ENCODE results near the gene UPK2.
A peak's percentile ranks its signal among the peaks of the same experiment; 100 is the strongest.

The UPK2 gene

GRCh38 chr11:118956094-118956846, at the start of gene UPK2:
UPK2 (plus strand) TSS chr11:118956298; CDS start chr11:118956351, 53 bp downstream.
- DNase-seq: no peak

DNA sequence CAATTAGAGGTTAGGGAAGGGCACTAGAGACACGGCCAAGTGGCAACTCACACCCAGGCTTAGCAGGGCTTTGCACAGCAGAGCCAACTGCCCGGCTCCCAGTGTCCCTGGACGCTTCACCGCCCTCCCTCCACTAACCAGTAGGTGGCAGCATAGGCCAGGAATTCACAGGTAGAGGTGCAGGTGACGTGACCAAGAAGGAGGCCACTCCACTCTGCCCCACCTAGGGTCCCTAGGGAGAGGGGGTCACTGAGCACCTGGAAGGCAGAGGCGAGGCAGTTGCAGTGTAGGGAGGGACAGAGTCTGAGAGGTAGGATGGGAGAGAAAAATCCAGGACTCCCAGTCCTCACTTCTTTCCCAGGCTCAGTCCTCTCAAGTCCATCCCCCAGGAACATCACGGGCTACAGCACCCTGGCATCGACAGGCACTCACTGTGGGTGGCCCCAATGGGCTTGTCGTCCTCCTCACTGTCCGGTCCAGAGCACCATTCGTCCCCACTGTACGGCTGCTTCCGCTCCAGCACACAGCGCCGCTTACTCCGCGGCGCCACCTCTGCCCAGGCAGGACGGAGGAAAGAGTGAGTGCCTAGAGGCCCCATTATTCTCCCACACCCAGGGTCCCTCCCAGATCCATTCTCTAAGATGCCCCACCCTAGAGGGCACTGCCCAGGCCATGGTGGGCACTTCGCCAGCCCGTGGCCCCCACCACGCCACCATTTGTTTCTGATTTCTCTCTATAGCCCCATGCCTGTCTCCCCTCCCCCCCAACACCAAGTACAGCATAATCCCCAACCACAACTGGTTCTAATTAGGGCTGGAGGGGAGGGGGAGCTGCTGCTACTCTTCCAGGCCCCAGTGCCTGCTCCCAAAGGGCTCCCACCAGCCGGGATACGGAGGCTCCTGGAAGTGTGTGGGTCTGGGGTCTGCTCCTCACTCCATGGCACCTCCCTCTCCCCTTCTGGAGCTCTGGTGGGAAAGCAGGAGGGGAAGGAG, 48.8 kb upstream of the UPK2 start:
- peak; percentile 44 for DNase-seq

- DNase-seq: no peak
Observed at GRCh38 chr11:118908264-118908663, 47.8 kb upstream of the UPK2 start.

DNA sequence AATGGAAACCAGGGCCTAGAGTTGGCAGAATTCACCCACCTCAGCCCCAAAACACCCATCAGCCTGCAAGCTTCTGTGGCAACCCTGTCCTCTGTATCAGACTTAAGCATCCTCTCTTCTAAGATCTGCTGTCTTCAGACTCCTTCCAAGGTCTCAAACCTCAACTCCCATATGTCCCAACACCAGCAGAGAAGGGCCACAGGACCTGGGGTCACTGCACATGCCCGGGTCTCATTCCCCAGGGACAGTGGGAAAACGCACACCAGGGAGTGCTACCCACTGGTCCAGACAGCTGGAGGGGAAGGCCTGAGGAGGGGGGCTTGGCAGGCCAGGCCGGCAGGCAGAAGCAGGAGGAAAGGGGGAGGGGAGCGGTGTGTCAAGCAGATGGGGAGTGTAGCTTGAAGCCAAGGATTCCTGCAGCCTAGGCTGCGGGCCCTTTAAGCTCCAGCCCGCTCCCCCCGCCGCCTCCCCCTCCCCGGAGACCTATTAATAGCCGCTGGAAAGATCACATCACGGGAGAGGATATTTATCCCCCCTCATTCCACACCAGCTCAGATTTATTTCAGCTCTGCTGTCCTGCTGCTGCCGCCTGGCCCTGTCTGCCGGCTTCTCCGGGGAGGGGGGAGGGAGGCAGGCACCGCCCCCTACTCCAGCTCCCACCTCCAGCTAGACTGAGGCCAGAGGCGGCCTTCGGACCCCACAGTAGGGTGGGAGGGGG, 47.0 kb upstream of the UPK2 start:
- DNase-seq: peak; percentile 30

DNA sequence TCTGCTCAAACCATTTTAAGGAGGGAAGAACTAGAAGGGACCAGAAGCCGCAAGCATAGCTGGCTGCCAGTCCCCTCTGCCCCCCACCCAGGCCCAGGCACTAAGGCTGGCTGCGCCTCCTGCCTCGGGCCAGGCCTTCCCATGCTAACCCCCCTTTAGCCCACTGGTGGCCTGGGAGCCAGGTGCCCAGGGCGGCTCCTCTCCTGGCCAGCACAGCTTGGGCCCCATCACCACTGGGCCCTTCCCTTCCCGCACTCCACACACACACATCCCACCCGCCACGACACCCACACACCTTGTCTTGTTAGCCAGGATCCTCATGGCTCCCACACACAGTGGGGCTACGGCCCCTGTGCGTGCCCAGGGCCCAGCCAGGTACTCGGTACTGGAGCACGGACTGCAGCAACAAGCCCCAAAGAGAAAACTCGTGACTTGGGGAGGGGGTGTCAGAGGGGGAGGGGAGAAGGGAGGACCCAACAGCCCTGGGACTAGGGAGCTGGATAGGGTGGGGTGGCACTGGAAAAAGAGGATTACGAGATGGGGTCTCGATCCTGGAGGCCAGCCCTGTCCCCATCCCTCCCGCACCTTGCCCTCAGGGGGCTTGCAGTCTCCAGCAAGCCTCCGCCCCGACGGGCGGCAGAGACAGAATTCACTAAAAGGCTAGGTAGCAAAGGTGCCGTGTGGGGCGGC, 46.3 kb upstream of the UPK2 start:
- no peak for DNase-seq

- DNase-seq: no peak
Observed at GRCh38 chr11:118910309-118911112, 45.6 kb upstream of the UPK2 start.

DNA sequence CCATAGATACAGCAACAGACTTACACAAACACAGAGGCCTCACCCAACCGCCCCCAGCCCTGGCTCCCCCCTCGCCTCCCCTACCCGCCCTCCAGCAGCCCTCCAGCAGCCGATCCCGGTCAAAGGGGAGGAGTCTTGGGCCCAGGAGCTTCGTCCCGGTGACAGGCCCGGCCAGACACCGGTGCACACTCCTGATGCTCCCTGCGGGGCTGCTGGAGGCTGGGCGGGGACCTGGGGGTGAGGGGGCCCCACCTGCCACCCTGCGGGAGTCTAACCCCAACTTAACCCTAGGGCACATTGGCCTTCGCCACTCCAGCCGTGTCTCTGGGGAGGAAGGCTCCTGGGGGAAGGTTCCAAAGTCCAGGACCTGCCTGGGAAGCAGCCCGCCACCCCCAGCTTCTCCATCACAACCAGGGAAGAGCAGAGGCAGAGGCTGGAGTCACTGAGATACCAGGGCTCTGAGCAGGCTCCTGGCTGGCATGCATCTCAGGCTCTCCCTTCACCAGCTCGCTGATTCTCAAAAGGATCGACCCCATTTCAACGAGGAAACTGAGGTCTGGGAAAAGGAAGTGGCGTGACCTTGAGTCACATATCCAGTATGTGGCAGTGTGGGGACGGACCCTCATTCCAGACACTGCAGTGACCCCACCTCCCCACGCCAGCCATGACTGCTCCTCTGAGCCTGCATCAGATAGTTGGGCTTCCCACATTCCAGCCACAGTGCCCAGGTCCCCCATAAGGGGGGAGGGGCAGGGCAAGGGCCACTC, 44.8 kb upstream of the UPK2 start:
- DNase-seq: no peak

GRCh38 chr11:118911880-118912741, 44.0 kb upstream of the UPK2 start:
- DNase-seq: no peak

DNA sequence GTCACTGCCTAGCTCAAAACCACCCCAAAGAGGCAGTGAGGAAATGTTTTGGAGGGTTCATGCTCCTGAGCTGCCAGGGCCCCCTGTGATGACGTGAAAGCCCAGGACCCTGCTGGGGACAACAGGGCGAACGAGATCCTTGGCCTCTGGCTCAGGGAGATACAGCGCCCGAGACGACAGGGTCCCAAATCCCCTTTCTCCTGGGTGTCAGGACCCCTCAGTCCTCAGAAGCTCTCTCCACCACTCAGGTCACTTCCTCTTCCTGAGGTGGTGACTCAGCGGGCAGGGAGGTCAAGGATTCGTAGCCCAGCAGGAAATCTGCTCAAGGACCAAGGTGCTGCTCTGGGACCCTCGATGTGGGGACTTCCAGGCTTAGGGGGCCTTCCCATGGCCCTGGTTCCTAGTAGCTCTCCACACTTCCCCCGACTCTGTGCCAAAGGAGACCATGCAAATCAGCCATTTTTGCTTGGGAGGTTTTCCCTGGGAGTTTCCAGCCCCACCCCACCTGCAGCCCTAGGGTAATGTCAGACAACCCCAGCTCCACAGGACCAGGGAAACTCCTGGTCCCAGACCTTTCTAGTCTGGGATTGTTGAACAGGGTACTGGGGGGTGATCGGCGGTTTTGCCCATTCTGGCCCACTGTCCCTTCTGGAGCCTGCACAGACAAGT, 43.2 kb upstream of the UPK2 start:
- no peak for DNase-seq

DNA sequence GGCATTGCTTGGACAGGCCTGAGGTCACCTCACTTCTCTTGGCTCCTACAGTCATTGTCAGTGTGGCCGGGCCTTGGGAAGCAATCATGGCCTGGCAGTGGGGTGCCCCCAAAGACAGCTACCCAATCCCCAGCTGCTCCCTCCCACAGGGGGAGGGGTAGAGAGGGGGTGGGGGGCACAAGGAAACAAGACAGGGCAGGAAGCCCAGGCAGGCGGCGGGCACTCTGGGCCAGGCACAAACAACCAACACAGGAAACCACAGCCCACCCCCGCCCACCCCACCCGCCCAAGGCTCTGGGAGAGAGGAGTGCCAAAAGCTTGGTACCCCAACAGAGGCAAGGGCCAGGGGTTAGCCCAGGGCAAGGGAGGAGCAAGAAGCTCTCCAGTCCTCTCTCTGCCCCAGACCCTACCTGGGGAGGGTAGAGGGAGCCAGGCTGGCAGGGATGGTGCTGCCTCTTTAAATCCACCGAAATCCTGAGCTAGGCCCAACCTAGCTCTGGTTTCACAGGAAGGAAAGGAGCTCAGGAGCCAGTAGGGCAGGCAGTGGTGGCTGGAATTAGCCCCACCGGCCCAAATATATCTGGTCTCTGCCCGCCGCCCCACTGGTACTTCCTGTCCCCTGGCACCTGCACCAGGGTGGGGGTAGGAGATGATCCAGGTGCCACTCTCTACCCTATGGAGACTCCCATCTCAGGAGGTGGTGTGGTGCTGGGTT, 42.5 kb upstream of the UPK2 start:
- no peak for DNase-seq

- DNase-seq: no peak
Observed at GRCh38 chr11:118914178-118914918, 41.8 kb upstream of the UPK2 start.

DNA sequence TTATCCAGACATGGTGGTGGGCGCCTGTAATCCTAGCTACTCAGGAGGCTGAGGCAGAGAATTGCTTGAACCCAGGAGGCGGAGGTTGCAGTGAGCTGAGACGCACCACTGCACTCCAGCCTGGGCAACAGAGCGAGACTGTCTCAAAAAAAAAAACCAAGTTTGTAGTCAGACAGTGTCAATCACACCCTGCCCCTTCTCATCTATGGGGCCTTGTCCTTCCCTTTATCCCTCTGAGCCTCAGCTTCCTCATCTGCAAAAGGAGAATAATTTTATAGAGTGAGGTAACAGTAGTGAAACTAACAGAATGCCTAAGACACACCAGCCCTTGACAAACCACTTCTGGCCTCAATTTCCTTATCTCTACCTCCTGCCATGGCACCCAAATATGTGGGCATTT, 41.1 kb upstream of the UPK2 start:
- no peak for DNase-seq

- DNase-seq: no peak
Observed at GRCh38 chr11:118915396-118915795, 40.7 kb upstream of the UPK2 start.

DNA sequence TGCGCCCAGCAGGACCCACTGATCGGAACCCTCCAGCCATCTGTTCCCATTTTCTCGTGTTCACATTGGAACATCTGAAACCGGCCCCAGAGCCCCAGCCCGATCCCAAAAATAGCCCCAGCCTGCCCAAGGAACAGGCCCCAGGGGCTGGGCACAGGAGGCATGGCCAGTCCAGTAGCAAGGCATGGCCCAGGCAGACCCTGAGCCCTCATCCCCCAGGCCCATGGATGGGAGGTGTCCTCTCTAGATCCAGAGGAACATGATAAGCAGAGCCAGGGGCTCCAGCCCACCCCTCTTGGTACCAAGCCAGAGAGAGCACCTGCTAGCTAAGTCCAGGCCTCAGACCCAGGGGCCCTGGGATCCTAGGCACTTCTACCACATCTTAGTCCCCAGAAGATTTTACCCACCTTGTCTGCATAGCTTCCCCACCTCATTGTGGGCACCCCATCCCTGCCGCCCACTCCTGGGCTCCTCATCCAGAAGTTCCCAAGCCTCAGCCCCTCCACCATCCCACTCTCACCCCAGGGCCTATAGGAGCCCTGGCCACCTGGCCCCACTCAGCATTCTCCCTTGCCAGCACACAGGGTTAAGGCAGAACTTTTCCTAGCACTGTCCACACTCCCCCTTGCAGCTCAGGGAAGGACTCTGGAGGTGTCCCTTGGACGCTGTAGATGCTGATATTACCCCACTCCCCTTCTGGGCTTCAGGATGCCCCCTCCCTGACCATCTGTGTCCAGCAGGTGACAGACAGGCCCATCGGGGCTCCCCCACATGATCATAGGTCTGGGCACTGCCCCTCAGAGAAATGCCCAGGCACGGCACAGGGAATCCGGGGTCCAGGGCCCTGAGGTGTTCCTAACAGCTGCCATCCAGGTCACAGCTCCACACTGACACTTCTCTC, 39.9 kb upstream of the UPK2 start:
- no peak for DNase-seq

GRCh38 chr11:118916842-118917388, 39.2 kb upstream of the UPK2 start:
- DNase-seq: no peak

DNA sequence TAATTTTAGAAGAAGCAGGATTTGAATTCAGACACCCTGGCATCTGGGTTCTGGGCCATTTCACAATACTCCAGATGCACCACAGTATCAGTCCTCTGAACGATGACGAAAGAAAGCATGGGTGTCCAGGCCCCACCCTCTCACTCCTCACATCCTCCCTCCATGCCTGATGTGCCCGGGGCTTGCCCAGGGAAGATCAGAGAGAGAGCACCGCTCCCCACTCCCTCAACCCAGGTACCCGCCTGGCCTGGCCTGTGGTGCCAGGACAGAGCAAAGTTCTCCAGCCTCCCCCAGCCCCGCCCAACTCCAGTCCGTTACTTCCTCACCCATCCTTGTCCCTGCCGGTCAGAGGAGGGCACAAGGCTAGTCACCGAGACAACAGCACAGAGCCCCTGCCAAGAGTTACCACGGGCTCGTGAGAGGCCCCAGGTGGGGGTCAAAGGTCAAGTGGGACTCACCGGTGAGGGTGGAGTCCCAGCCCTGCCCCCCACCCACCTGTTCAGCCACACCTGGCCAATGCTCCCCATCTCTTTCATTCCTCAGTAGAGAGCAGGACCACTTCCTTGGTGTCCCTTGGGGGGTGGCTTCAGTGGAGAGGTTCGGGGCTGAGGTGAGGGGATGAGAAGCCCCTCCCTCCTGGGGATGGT, 38.5 kb upstream of the UPK2 start:
- DNase-seq: no peak
